K562 treated with DMSO at 1 percent for 48 hours (cell line): ENCODE measurements around the gene TRIM59. TPM values are rescaled to one million over a fixed set of nuclear protein-coding genes. Genes with fewer than 3 reads are reported as not detected.

Experiments
- total RNA-seq: library from RNA; unstranded; fragments of 300-600 nt; gene quantifications from 2 replicates; pipeline ENCODE4 v1.2.3, GENCODE V29; 2022; ENCODE audit warnings: low replicate concordance; ENCODE audit errors: extremely low read depth

The TRIM59 gene
- total RNA-seq, result not detected in 2 replicates

GRCh38 chr3:160449636-160450598 lies at the start of gene TRIM59:
Gene TRIM59, minus strand, starts transcription at chr3:160449786. Its CDS starts 10,603 bp downstream, at chr3:160439183.

GRCh38 chr3:160399125-160400029 lies 50.2 kb downstream of the TRIM59 start, which contains the start of the genes IFT80 and SMC4:
Gene IFT80, minus strand, starts transcription at chr3:160399225. Its CDS starts 14,625 bp downstream, at chr3:160384600.
Gene SMC4, plus strand, starts transcription at chr3:160399650. Its CDS starts 1,177 bp downstream, at chr3:160400827.

Other genes starting within 250 kb of the TRIM59 start
- not detected in 2 replicates for gene C3orf80, start 224.4 kb downstream of the TRIM59 start, total RNA-seq
- gene IFT80, start 50.6 kb downstream of the TRIM59 start, total RNA-seq, result not detected in 2 replicates
- gene SMC4, start 50.1 kb downstream of the TRIM59 start, total RNA-seq, result 814 TPM in 1 of 2 replicates, not detected in the other
- not detected in 2 replicates for gene KPNA4, start 115.8 kb upstream of the TRIM59 start, total RNA-seq
- not detected in 2 replicates for gene ARL14, start 227.4 kb upstream of the TRIM59 start, total RNA-seq